DMS153 treated with DMSO at 0.1 percent for 48 hours (cell line): ENCODE data around the gene ANKDD1A.

ENCODE experiments used
- DNase-seq: peaks from one replicate; lab custom pipeline; 2025; ENCODE audit not compliant: unreplicated experiment; lab: John Stamatoyannopoulos, UW

Gene ANKDD1A

DNA sequence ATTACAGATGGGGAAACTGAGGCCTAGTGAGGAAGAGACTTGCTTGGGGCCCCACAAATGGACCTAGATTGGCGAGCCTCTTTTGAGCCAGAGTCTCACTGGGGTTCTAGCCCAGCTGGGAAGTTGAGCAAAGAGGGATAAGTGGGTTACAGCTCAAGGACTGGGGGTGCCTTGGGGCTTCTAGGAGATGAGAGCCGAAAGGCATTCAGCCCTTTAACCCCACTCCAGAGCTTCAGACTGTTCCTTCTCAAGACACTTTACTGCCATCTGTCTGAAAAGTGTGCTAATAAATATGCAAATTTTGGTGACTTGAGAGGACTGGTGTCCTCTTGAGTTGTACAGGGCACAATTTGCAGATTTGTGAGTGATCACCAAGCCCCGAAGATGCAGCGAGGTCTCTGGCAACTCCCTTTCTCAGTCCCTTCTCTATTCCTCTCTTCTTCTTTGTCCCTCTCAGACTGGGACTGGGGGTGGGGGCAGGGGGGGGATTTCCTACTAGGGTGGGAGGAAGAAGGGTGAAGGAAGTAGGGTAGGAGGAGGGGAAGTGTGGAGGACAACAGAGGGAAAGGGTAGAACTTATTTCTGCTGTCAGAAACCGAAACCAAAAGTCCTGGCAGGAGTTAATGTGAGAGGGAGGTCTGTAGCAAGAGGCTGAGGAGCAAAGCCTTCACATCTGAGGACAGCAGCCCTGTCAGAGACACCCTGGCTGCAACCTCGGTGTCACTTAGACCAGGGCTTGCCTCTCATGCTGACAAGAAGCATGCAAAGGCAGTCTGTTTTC is 16.2 kb upstream of the ANKDD1A start:
- no peak for DNase-seq

DNA sequence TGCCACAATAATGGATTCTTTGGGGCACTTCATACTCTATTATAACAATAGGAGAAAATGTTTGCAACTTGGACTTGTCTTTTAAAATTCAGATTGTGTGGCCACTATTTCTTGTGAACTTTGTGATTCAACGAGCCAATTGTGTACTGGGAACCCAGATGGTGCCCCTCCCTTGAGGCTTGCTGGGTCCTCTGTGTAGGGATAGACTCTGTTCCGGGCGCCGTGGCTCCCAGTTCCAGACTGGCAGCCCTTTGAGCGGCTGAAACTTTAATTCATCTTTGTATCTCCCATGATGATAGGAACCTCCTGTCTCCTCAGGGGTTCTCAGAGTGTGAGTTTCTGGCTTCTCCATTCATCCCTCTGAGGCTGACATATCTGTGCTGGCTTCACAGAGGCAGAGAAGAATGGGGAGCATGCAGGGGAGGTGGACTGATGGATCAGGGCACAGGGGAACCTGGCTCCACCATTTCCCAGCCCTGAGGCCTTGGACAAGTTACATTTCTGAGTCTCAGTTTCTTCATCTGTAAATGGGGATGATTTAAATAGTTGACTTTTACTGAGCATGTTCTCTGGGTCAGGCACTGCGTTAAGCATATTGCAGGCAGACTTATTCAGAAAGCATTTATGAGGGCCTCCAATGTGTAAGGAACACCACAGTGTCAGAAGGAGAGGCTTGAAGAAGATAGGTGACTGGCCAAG is 15.2 kb upstream of the ANKDD1A start:
- DNase-seq: no peak

DNA sequence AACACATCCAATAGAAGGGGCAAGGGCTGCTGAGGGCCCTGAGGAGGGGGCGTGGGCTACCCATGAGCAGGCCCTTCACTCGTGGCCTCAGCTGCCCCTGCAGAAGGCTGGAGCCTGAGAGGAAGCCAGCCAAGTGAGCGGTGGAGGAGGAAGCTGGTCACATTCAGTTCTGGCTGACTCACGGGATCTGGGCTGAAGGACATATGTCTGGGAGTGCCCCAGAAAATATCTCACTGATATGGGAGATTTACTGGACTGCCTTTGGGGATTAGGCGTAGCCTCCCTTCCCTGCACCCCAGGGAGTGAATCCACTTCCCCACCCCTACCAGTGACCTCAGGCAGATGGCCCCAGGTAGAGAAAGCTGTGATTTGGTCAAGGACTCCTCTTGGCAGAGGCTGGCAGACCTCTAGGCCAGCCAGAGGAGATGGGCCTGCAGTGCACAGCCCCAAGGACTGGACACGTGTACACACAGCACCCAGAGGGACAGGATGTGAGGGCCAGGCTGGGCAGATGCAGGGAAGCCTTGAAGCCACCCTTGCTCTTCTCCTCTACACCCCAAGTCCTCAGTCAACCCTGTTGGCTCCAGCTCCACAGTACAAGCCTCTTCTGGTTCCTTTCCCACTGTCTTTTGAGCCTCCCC is 14.2 kb upstream of the ANKDD1A start:
- no peak for DNase-seq

DNA sequence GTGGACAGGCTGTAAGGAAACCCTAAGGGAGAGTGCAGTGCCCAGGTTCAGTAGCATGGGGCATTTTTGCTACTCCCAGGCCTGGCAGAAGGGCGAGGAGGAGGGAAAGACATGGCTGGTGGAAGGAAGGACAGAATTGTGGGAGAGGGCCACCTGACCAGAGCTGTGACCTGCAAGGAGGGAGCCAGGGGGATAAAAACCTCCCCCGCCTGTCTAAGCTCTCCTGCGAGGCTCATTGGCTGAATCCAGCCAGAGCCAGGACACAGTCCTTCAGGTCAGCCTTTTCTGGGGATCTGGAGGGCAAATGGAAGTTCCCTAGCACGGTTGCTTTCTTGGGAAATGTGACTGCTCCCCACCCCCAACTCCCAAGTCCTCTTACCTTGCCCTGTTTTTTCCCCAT is 13.3 kb upstream of the ANKDD1A start:
- no peak for DNase-seq

DNA sequence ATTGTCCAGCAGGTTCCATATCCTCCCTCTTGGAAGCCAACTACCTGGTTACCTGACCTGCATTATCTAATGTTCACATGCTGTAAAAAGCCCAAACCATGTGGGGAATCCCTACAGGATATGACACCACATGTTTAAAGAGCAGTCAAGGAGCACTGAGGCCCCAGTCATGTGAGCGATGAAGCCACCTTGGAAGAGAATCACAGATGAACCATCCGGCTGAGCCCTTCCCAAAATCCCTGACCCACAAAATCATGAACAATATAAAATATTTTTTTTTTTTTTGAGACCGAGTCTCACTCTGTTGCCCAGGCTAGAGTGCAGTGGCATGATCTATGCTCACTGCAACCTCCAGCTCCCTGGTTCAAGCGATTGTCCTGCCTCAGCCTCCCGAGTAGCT is 10.6 kb upstream of the ANKDD1A start:
- no peak for DNase-seq

DNA sequence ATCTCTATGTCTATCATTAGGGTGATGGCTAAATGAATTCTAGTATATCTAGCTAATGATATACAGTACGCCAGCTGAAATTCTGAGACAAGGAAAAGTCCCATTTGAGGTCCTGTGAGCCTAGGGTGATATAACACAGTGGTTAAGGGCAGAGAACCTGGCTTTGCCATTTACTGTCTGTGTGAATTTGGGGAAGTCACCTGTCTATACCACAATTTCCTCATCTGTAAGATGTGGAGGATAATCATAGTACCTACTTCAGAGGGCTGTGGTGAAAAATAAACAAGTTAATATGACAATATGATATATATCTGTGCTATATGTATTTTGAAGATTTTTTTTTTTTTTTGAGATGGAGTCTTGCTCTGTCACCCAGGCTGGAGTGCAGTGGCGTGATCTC is 9.8 kb upstream of the ANKDD1A start:
- no peak for DNase-seq

DNA sequence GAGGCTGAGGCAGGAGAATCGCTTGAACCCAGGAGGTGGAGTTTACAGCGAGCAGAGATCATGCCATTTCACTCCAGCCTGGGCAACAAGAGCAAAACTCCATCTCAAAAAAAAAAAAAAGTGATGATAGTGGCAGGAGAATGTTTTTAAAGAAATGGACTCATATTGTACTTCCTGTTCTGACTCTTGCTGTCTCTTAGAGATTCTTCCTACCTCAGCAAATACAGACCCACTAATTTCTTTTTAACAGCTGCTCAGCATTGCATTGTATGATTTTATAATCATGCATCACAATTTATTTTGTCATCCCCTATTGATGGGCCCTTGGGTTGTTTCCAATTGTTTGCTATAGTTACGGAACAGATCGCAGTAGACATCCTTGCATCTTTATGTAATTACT is 8.8 kb upstream of the ANKDD1A start:
- no peak for DNase-seq

DNA sequence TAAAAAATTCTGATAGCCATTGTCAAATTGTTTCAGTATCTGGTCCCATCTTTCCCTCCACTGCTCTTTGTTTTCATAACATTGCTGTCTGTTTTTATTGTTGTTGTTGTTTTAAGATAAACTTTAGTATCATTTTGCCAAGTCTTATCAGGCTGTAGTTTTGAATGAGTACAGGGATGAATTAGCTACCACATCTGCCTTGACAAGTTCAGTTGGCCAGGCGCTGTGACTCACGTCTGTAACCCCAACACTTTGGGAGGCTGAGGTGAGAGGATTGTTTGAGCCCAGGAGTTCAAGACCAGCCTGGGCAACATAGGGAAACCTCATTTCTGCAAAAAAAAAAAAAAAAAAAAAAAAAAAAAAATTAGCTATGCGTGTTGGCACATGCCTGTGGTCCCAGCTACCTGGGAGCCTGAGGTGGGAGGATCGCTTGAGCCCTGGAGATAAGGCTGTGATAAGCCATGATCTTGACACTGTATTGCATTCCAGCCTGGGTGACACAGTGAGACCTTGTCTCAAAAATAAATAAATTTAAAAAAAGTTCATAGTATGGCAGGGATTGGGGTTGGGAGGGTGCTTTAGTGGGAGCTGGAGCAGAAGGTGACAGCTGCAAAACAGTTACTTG is 8.3 kb upstream of the ANKDD1A start:
- DNase-seq: no peak

DNA sequence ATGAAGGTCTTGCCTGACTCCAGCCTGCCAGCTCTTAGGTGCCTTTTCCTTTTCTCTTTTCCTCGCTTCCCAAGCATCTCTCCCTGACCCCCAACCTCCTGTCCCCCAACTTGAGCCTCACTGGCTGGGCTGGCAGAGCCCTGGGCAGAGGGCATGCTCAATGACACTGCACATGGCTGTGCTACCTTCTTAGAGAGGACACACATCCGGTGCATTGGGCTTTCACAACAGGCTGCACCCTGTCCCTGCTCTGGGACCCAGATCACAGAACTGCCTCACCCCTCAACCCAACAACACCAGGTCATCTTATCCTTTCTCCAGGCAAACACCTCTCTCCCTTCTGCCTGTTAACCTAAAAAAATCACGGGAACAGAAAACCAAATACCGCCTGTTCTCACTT is 7.5 kb upstream of the ANKDD1A start:
- DNase-seq: no peak

DNA sequence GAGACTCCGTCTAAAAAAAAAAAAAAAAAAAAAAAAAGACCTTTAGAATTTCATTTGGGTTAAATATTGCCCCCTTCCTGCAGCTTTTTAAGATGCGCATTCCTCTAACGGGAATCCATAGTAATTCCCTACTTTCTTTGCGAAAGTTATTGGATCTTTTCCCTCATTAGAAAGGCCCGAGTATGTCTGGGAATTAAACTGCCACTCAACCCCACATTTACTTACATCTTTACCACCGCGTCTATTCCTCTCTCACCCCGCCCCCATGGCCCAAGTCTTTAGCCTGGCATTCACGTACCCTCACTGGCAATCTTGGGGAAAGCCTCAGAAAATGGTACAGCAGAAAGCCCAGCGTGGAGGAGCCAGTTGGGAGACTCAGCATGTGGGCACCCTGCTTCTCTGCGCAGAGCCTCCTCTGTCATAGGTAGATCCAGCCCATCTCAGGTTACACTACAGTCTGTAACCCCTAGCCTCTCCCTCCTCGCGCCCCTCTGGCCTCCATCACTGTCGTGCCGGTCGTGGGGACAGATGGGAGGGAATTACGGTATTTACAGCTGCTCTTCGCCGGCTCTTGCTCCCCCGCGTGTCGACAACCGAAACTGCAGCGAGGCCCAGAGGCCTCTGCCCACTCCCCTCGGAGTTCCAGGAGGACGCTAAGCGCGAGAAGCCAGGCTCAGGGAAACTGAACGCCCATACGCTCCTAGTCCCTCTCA is 6.4 kb upstream of the ANKDD1A start:
- no peak for DNase-seq

DNA sequence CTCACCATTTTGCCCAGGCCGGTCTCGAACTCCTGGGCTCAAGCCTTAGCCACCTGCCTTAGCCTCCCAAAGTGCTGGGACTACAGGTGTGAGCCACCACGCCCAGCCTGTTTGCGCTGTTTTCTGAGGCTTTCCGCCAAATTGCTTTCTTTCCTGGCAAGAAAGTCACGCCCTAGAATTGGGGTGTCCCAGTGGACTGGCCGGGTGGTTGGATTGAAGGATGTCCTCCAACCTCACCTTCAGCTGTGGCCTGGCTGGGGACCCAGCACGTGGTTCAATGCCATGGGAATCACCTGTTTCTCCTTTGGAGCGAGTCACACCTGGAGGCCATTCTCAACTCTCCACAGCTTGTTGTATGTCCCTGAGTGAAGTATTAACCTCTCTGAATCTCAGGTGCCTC is 5.8 kb upstream of the ANKDD1A start:
- no peak for DNase-seq

DNA sequence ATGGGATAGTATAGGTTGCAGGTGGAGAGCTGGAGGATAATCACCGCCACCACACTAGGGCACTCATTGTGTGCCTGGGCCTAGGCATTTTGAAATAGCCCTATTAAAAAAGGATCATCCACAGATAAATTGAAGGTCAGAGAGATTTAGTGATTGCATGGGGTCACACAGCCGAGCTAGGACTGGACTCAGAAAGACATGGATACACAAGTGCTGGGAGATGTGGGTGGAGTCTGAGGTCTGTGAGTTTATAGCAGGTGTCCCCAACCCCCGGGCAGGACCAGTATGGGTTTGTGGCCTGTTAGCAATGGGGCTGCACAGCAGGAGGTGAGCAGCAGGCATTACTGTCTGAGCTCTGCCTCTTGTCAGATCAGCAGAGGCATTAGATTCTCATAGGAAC is 5.3 kb upstream of the ANKDD1A start:
- no peak for DNase-seq

DNA sequence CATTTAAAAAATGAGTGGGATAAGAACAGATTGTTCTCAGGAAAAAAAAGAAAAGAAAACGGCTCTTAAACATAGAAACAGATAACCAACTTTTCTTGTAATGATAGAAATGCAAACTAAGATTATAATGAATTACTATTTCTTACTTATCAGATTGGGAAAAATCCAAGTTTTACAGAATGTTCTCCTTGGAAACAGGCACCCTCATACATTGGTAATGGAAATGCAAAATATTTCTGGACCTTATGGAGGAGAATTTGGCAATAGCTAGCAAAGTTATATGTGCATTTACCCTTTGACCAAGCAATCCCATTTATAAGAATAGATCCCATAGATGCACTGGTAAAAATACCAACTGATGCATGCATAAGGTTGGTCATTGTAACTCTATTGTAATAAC is 3.7 kb upstream of the ANKDD1A start:
- no peak for DNase-seq

DNA sequence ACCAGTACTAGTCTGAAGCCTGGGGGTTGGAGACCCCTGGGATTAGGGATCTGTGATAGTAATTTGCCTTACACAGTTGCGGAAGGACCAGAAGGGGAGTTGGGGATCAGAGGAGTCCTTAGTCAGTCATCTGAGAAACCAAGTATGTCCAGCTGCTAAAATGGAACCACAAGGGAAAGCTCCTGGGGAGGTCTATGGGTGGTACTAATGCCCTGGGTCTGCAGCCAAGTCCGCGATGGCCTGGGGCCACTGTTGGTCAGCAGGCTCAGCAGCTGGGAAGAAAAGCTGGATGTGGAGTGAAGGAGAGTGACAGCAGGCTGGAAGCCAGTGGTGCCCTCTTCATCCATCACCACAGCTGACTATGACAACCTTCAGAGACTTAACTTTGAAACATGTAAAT is 2.2 kb upstream of the ANKDD1A start:
- no peak for DNase-seq

DNA sequence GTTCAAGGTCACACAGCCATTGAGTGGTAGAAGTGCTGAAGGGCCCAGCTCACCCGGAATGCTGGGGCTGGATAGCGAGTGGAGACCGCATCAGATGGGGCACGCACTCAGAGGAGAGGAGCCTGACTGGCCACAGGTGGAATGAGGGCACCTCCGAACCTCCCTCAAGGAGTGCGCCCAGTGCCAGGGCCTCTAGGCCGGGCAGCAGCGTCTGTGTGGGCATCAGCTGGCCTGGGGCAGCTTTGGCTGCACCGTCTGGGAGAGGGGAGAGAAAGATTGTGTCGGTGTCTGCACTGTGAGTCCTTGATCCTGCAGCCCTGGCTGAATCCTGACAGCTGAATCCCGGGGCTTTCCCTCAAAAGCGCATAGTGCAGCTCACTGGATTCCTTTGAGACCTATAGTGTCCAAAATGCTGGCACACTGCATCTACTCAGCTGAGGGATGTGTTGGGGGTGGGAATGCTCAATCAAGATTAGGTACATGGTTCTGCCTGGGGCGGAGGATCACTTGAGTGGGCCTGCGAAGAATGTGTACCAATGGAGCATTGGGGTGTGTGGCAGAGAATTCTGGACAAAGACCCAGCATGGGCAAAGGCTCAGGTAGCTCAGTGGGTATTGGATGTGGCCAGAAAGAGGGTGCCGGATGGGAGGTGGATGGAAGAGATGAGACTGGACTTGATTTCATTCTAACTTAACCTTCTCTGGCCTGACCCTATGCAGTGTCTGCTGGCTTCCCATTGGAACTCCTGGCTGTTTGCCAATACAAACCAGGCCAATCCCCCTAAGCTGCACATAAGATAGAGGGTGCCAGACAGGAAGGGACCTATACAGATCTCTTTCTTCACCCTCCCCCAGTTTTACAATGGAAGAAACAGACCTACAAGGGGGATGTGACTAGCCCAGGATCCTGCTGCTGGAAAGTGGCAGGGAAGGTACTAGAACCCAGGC is 950 bp downstream of the ANKDD1A start:
- no peak for DNase-seq

DNA sequence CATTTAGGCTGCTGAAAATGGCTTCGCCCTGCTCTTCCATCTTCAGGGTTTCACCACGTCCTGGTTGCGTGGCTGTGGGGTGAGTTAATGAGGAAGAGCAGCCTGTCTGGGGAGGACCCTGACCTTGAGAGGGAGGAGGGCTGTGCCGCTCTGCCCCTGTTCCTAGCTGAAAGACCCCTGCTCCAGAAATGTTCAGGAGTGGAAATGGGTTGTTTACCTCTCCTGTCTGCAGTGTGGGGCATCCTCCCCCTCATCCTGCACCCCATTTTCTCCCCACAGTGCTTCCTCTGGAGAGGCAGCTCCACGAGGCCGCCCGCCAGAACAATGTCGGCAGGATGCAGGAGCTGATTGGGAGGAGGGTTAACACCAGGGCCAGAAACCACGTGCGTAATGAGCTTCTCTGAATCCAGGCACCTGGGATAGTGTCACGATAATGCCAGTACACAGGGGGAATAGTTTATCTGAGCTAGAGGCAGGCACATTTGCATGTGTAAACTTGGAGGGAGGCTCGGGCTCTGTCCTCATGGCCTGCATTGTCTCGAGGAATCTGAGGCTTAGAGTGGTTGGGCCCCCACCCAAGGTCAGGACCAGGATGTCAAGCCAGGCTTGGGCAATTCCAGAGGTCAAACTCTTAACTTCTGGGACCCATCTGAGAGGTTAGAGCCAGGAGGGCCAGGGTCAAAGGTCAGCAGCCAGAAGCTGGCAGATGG is 4.0 kb downstream of the ANKDD1A start:
- DNase-seq: no peak

DNA sequence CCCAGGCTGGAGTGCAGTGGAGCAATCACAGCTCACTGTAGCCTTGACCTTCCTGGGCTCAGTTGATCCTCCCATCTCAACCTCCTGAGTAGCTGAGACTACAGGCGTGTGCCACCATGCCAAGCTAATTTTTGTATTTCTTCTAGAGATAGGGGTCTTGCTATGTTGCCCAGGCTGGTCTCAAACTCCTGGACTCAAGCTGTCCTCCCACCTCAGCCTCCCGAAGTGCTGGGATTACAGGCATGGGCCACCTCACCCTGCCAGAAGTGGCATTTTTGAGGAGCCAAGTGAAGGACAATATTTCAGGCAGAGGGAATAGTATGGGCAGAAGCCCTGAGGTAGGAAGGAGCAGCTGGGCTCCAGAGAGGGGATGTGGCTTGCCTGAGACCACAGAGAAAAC is 4.7 kb downstream of the ANKDD1A start:
- DNase-seq: no peak

DNA sequence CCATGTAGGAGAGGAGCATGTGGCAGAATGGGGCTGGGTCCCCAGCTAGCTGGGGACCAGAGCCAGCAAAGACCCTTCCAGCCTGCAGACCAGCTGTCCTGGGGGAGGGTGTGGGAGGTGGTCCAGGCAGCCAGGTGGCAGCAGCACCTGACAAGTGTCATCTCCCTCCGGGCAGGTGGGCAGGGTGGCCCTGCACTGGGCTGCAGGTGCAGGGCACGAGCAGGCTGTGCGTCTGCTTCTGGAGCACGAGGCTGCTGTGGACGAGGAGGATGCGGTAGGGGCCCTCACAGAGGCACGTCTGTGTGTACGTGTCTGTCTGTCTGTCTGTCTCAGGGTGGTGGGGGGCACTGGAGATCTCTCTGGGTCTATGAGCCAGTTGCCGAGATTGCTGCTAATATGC is 5.5 kb downstream of the ANKDD1A start:
- DNase-seq: no peak

DNA sequence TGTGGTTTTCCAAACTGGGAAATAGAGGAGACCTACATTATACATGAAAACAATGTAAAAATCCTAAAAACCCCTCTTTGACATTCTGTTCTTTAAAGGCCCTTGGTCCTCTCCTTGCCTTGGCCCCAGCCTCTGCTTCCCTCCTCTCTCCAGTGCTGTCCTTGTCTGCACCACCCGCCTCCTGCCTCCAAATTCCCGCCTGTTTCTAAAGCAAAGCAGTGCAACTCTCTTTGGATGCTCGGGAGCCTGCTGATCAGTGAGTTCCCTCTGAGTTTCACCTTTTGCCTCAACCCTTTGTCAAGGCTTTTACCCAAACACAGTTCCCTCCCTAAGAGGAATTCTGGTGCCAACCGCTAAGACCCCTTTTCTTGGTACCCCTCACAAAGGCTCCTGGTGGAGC is 8.0 kb downstream of the ANKDD1A start:
- DNase-seq: no peak

DNA sequence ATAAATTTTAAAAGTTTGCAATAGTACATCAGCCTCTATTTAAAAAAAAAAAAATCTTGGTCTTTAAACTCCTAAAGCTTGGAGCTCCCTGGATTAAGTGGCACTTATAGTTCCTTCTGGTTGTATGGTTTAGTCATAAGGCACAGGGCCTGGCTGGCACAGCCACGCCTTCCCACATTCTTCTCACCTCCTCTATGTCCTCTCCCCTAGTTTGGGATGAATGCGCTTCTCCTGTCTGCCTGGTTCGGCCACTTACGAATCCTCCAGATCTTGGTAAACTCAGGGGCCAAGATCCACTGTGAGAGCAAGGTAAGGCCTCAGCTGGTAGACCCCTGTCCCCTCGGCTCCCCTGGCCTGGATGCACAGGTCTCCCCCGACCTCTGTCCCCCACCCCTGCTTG is 10.0 kb downstream of the ANKDD1A start:
- DNase-seq: no peak
